HepG2 (cell line): ENCODE measurements around the gene TTC39C. TPM values are rescaled to one million over a fixed set of nuclear protein-coding genes. Genes with fewer than 3 reads are reported as not detected.

Experiments used
- AHR ChIP-seq: IDR thresholded peaks from 2 replicates; pipeline ENCODE4 v1.6.1; 2018; ENCODE audit warnings: missing genetic modification reagents, missing compliant biosample characterization
- HIVEP1 ChIP-seq: sonication (generic); formaldehyde crosslinking; IDR thresholded peaks from 2 replicates; pipeline ENCODE4 v1.4.0; 2020; ENCODE audit warnings: mild to moderate bottlenecking, missing genetic modification reagents
- KLF9 ChIP-seq: IDR thresholded peaks from 2 replicates; pipeline ENCODE4 v1.6.1; 2016; ENCODE audit warnings: low read depth
- PHF5A ChIP-seq: IDR thresholded peaks from one replicate; pipeline ENCODE4 v1.6.1; 2018; ENCODE audit warnings: low read depth, missing genetic modification reagents; ENCODE audit not compliant: unreplicated experiment
- POLR2A ChIP-seq, 2 experiments: IDR thresholded peaks; 2 replicates each; pipeline ENCODE4 v1.6.1; 2011; ENCODE audit warnings: low read depth in 2 of 2, low read length in 2 of 2, mild to moderate bottlenecking in 1 of 2, moderate library complexity in 1 of 2; ENCODE audit not compliant: insufficient read depth in 1 of 2
- RAD51 ChIP-seq: fragments of 450-650 bp; IDR thresholded peaks from 2 replicates; pipeline ENCODE4 v1.6.1; 2016; ENCODE audit warnings: borderline replicate concordance
- REL ChIP-seq: sonication (generic); formaldehyde crosslinking; conservative IDR thresholded peaks from 2 replicates; pipeline ENCODE4 v1.8.0; 2022; ENCODE audit warnings: mild to moderate bottlenecking, missing genetic modification reagents, moderate library complexity
- ZNF17 ChIP-seq: sonication (generic); formaldehyde crosslinking; IDR thresholded peaks from 2 replicates; pipeline ENCODE4 v1.5.0; 2020; ENCODE audit warnings: mild to moderate bottlenecking, missing genetic modification reagents
- ZNF367 ChIP-seq: sonication (generic); formaldehyde crosslinking; IDR thresholded peaks from 2 replicates; pipeline ENCODE4 v1.4.0; 2020; ENCODE audit warnings: missing genetic modification reagents, borderline replicate concordance
- ZNF563 ChIP-seq: sonication (generic); formaldehyde crosslinking; IDR thresholded peaks from 2 replicates; pipeline ENCODE4 v1.8.0; 2022; ENCODE audit warnings: mild to moderate bottlenecking, moderate library complexity, missing genetic modification reagents
- ZNF567 ChIP-seq: sonication (generic); formaldehyde crosslinking; IDR thresholded peaks from 2 replicates; pipeline ENCODE4 v1.8.1; 2023; ENCODE audit warnings: mild to moderate bottlenecking, missing genetic modification reagents, borderline replicate concordance
- ZNF7 ChIP-seq: IDR thresholded peaks from 2 replicates; pipeline ENCODE4 v1.6.1; 2016; ENCODE audit warnings: missing biosample characterization, missing genetic modification reagents
- ZNF713 ChIP-seq: sonication (generic); formaldehyde crosslinking; IDR thresholded peaks from 2 replicates; pipeline ENCODE4 v1.4.0; 2020; ENCODE audit warnings: mild to moderate bottlenecking, missing genetic modification reagents
- polyA plus RNA-seq, 8 experiments: library from polyadenylated mRNA; depleted of rRNA in 3 of 8; stranded (reverse) in 7 of 8; unstranded in 1 of 8; fragments of >200 nt; fragmentation: Illumina TruSeq in 4 of 8; extraction: Trizol in 4 of 8; gene quantifications; 2 replicates each; pipeline versions ENCODE4 v1.2.1 to v1.2.3, GENCODE V29; 2011 to 2016; ENCODE audit warnings: low read depth in 4 of 8, missing spikeins in 1 of 8, mixed read lengths in 1 of 8; ENCODE audit not compliant: insufficient read depth in 1 of 8
- total RNA-seq, 5 experiments: library from RNA; depleted of rRNA; stranded (reverse); fragments of >200 nt; fragmentation: Illumina TruSeq; extraction: Trizol; gene quantifications; 2 replicates each; pipeline ENCODE4 v1.2.3, GENCODE V29; 2016; ENCODE audit warnings: low read depth in 1 of 5
- TF ChIP-seq, protein P1 (sequence below): sonication (generic); formaldehyde crosslinking; IDR thresholded peaks from 2 replicates; pipeline ENCODE4 v1.4.0; 2020; ENCODE audit warnings: missing genetic modification reagents
- TF ChIP-seq, protein P2 (sequence below): sonication (generic); formaldehyde crosslinking; IDR thresholded peaks from 2 replicates; pipeline ENCODE4 v1.5.0; 2020; ENCODE audit warnings: mild to moderate bottlenecking, missing genetic modification reagents, borderline replicate concordance
- TF ChIP-seq, protein P3 (sequence below): sonication (generic); formaldehyde crosslinking; IDR thresholded peaks from 2 replicates; pipeline ENCODE4 v1.5.1; 2020; ENCODE audit warnings: missing genetic modification reagents, mild to moderate bottlenecking, borderline replicate concordance
- TF ChIP-seq, protein P4 (sequence below): IDR thresholded peaks from 2 replicates; pipeline ENCODE4 v1.6.1; 2012; ENCODE audit warnings: low read depth, low read length, improper control_type of control experiment
- TF ChIP-seq, protein P5 (sequence below): sonication (generic); formaldehyde crosslinking; IDR thresholded peaks from 2 replicates; pipeline ENCODE4 v1.4.0; 2020; ENCODE audit warnings: missing genetic modification reagents

TTC39C gene
- total and polyA plus RNA-seq, 2 of the 13 experiments (the other 11 are each of a cell fraction or from before 2014, with no cell fraction given): 19.1 to 25.9 TPM

DNA sequence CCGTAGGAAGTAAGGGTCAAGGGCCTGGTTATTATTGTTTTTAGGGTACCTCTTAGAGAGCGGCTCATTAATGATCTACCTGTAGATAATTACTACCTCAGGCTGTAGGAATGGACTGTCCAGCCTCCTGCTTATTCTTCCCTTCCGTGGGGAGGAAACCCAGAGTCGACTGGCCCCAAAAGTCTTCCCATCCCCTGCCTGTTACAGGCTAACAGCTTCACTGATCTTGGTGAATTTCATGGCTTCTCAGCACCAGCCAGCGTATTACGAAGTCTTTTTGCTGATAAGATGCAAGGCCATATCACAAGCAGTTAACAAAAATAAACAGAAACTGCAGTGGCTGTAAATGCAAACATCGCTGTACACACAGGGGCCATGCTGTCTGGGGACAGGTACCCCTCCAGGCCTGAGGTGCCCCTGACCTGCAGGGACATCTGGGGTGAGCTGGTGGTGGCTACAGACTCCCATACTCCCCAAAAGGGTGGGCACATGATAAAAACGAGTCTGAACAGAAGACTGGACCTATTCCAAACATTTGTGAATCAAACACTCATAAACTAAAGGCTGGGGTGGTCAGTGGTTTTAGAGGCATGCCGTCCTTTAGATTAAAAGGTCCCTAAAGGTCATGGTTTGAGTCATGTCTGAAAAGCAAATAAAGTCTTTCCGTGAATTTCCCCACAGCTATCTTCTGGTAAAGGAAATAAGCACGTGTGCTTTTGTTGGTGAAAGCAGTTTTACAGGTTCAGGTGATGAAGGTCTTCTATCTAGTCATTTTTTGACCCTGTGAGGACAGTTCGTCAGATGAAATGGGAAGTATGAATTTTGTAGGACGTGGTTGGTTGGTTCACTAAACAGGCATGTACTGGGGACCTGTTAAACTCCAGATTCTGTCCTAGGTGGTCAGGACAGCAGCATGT, 36.7 kb downstream of the TTC39C start (continued):
- TF ChIP-seq HIVEP1 (CRISPR knock-in tag) (no peak), POLR2A (IDR thresholded peaks at IDR 0.05; ENCODE audit: insufficient read depth in 1 of 2, low read depth in 2 of 2, low read length in 2 of 2) (no peak), ZNF563 (CRISPR knock-in tag) (no peak), REL (CRISPR knock-in tag) (no peak), RAD51 (no peak), ZNF713 (CRISPR knock-in tag) (no peak), ZNF17 (CRISPR knock-in tag) (no peak), ZNF7 (no peak; the same call in 1 of the 2 replicates), KLF9 (no peak), ZNF367 (no peak), ZNF567 (CRISPR knock-in tag) (no peak), AHR (CRISPR knock-in tag) (no peak), PHF5A (no peak)
- TF ChIP-seq, protein P1, sequence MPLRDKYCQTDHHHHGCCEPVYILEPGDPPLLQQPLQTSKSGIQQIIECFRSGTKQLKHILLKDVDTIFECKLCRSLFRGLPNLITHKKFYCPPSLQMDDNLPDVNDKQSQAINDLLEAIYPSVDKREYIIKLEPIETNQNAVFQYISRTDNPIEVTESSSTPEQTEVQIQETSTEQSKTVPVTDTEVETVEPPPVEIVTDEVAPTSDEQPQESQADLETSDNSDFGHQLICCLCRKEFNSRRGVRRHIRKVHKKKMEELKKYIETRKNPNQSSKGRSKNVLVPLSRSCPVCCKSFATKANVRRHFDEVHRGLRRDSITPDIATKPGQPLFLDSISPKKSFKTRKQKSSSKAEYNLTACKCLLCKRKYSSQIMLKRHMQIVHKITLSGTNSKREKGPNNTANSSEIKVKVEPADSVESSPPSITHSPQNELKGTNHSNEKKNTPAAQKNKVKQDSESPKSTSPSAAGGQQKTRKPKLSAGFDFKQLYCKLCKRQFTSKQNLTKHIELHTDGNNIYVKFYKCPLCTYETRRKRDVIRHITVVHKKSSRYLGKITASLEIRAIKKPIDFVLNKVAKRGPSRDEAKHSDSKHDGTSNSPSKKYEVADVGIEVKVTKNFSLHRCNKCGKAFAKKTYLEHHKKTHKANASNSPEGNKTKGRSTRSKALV (CRISPR knock-in tag): peak; percentile 40
- TF ChIP-seq, protein P2, sequence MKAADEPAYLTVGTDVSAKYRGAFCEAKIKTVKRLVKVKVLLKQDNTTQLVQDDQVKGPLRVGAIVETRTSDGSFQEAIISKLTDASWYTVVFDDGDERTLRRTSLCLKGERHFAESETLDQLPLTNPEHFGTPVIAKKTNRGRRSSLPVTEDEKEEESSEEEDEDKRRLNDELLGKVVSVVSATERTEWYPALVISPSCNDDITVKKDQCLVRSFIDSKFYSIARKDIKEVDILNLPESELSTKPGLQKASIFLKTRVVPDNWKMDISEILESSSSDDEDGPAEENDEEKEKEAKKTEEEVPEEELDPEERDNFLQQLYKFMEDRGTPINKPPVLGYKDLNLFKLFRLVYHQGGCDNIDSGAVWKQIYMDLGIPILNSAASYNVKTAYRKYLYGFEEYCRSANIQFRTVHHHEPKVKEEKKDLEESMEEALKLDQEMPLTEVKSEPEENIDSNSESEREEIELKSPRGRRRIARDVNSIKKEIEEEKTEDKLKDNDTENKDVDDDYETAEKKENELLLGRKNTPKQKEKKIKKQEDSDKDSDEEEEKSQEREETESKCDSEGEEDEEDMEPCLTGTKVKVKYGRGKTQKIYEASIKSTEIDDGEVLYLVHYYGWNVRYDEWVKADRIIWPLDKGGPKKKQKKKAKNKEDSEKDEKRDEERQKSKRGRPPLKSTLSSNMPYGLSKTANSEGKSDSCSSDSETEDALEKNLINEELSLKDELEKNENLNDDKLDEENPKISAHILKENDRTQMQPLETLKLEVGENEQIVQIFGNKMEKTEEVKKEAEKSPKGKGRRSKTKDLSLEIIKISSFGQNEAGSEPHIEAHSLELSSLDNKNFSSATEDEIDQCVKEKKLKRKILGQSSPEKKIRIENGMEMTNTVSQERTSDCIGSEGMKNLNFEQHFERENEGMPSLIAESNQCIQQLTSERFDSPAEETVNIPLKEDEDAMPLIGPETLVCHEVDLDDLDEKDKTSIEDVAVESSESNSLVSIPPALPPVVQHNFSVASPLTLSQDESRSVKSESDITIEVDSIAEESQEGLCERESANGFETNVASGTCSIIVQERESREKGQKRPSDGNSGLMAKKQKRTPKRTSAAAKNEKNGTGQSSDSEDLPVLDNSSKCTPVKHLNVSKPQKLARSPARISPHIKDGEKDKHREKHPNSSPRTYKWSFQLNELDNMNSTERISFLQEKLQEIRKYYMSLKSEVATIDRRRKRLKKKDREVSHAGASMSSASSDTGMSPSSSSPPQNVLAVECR (CRISPR knock-in tag): peak; percentile 37; the same call in 1 of the 2 replicates
- TF ChIP-seq, protein P3, sequence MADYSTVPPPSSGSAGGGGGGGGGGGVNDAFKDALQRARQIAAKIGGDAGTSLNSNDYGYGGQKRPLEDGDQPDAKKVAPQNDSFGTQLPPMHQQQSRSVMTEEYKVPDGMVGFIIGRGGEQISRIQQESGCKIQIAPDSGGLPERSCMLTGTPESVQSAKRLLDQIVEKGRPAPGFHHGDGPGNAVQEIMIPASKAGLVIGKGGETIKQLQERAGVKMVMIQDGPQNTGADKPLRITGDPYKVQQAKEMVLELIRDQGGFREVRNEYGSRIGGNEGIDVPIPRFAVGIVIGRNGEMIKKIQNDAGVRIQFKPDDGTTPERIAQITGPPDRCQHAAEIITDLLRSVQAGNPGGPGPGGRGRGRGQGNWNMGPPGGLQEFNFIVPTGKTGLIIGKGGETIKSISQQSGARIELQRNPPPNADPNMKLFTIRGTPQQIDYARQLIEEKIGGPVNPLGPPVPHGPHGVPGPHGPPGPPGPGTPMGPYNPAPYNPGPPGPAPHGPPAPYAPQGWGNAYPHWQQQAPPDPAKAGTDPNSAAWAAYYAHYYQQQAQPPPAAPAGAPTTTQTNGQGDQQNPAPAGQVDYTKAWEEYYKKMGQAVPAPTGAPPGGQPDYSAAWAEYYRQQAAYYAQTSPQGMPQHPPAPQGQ (CRISPR knock-in tag): no peak
- TF ChIP-seq, protein P4, sequence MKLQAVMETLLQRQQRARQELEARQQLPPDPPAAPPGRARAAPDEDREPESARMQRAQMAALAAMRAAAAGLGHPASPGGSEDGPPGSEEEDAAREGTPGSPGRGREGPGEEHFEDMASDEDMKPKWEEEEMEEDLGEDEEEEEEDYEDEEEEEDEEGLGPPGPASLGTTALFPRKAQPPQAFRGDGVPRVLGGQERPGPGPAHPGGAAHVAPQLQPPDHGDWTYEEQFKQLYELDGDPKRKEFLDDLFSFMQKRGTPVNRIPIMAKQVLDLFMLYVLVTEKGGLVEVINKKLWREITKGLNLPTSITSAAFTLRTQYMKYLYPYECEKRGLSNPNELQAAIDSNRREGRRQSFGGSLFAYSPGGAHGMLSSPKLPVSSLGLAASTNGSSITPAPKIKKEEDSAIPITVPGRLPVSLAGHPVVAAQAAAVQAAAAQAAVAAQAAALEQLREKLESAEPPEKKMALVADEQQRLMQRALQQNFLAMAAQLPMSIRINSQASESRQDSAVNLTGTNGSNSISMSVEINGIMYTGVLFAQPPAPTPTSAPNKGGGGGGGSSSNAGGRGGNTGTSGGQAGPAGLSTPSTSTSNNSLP: no peak; the same call in 1 of the 2 replicates
- TF ChIP-seq, protein P5, sequence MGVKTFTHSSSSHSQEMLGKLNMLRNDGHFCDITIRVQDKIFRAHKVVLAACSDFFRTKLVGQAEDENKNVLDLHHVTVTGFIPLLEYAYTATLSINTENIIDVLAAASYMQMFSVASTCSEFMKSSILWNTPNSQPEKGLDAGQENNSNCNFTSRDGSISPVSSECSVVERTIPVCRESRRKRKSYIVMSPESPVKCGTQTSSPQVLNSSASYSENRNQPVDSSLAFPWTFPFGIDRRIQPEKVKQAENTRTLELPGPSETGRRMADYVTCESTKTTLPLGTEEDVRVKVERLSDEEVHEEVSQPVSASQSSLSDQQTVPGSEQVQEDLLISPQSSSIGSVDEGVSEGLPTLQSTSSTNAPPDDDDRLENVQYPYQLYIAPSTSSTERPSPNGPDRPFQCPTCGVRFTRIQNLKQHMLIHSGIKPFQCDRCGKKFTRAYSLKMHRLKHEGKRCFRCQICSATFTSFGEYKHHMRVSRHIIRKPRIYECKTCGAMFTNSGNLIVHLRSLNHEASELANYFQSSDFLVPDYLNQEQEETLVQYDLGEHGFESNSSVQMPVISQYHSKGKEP (CRISPR knock-in tag): no peak
